ENCODE results near the gene MS4A3. TPM values are rescaled to one million over a fixed set of nuclear protein-coding genes. Genes with fewer than 3 reads are reported as not detected.
"Not testable (repeated sequence)": the region's sequence is repeated elsewhere in the genome, so short reads cannot be mapped to it uniquely, and the experiment has no call there.

The MS4A3 gene
- total RNA-seq, 1 experiment from 2014 or later: not detected

DNA sequence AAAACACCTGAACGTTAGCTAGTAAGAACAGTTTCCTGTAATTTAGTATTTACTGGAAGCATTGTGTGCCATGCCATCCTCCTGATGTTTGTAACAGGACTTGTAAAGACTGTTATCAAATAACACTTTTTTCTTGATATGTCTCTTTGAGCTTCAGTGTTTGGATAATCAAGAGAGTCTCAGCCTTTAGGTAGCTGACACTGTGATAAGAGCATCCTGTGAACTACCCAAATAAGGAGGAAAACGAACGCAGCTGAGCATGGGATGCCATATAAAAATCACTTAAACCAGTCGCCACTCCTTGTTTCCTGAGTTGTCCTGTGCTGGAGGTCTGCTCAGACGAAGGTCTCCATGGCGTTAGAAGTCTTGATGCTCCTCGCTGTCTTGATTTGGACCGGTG lies 16.4 kb upstream of the MS4A3 start, which contains the start of gene OOSP2:
OOSP2 (plus strand) TSS at position 301 of the 400 bp plus-strand sequence; CDS start at position 352, 51 bp downstream.
- no peaks in the 10 kb centered on the region for H3K9me3 ChIP-seq (ENCODE audit: control insufficient read depth, low read depth, low read length)
- H3K4me3 Mint-ChIP-seq: no peak within 1 kb of the TSS
- H3K14ac ChIP-seq (ENCODE audit: insufficient read depth, low read length): no peak within 1 kb of the TSS
- no peak within 1 kb of the TSS for H2AK5ac ChIP-seq (ENCODE audit: insufficient read length, low read length)
- no peak within 1 kb of the TSS for H4K91ac ChIP-seq (ENCODE audit: insufficient read length, low read depth, low read length)
- TF ChIP-seq, protein P1, sequence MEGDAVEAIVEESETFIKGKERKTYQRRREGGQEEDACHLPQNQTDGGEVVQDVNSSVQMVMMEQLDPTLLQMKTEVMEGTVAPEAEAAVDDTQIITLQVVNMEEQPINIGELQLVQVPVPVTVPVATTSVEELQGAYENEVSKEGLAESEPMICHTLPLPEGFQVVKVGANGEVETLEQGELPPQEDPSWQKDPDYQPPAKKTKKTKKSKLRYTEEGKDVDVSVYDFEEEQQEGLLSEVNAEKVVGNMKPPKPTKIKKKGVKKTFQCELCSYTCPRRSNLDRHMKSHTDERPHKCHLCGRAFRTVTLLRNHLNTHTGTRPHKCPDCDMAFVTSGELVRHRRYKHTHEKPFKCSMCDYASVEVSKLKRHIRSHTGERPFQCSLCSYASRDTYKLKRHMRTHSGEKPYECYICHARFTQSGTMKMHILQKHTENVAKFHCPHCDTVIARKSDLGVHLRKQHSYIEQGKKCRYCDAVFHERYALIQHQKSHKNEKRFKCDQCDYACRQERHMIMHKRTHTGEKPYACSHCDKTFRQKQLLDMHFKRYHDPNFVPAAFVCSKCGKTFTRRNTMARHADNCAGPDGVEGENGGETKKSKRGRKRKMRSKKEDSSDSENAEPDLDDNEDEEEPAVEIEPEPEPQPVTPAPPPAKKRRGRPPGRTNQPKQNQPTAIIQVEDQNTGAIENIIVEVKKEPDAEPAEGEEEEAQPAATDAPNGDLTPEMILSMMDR (conservative IDR thresholded peaks at IDR 0.05): no peak
- H3K23ac ChIP-seq (ENCODE audit: insufficient read length, low read depth, low read length): no peak within 1 kb of the TSS
- no peak within 1 kb of the TSS for H2BK20ac ChIP-seq (ENCODE audit: low read depth, low read length, poor library complexity, severe bottlenecking)
- no peak within 1 kb of the TSS for H3K56ac ChIP-seq (ENCODE audit: insufficient read length, low read depth, low read length)
- DNase-seq: no peak
- H3K27ac ChIP-seq (ENCODE audit: insufficient read length, low read depth, low read length): no peak within 1 kb of the TSS
- H2BK12ac ChIP-seq (ENCODE audit: insufficient read length, low read depth, low read length): no peak within 1 kb of the TSS
- no peak within 1 kb of the TSS for H3K4me2 ChIP-seq (ENCODE audit: insufficient read depth, insufficient read length, low read length)
- H2BK5ac ChIP-seq (ENCODE audit: insufficient read length, low read length): no peak within 1 kb of the TSS
- no peak within 1 kb of the TSS for H3T11ph ChIP-seq (ENCODE audit: low read length)
- H4K5ac ChIP-seq (ENCODE audit: insufficient read length, low read depth, low read length): no peak within 1 kb of the TSS
- H3K79me2 ChIP-seq (ENCODE audit: insufficient read depth, low read length): no peaks in the 10 kb centered on the region
- H3K9me3 Mint-ChIP-seq: no peaks in the 10 kb centered on the region
- H4K20me1 ChIP-seq (ENCODE audit: control insufficient read depth, insufficient read depth, insufficient read length): no peaks in the 10 kb centered on the region
- H3K4me1 ChIP-seq (ENCODE audit: insufficient read depth, low read length): no peaks in the 10 kb centered on the region
- no peaks in the 10 kb centered on the region for H3K36me3 Mint-ChIP-seq (ENCODE audit: insufficient read depth in 1 of 3, low read depth in 3 of 3)
- no peaks in the 10 kb centered on the region for H3K27me3 ChIP-seq (ENCODE audit: insufficient read depth, low read length)
- no peaks in the 10 kb centered on the region for H3K23me2 ChIP-seq (ENCODE audit: insufficient read length, low read depth, low read length, poor library complexity, severe bottlenecking)
- no peak within 1 kb of the TSS for H3K27ac Mint-ChIP-seq
- H3K4me1 Mint-ChIP-seq: peaks cover 9 to 10% of the 10 kb centered on the region in 2 experiments
- no peak within 1 kb of the TSS for H2AFZ ChIP-seq (ENCODE audit: low read length)
- H2BK15ac ChIP-seq (ENCODE audit: low read depth, low read length): no peak within 1 kb of the TSS
- no CpG with 5 or more reads among the region's 8 CpGs for WGBS (ENCODE audit: extremely low coverage, insufficient read length, low lambda C conversion rate)
- no peak within 1 kb of the TSS for H2BK120ac ChIP-seq (ENCODE audit: low read depth, low read length, poor library complexity, severe bottlenecking)
- H4K8ac ChIP-seq (replicated peaks; ENCODE audit: insufficient read length, low read depth, low read length): no peak within 1 kb of the TSS
- no peaks in the 10 kb centered on the region for H3K79me1 ChIP-seq (ENCODE audit: insufficient read depth, low read depth, low read length, poor library complexity, severe bottlenecking)
- H3K27me3 Mint-ChIP-seq (ENCODE audit: low read depth): no peaks in the 10 kb centered on the region
- no peak within 1 kb of the TSS for H3K4ac ChIP-seq (ENCODE audit: low read depth, low read length)
- H3K18ac ChIP-seq (ENCODE audit: insufficient read length, low read depth, low read length): no peak within 1 kb of the TSS
- no peak within 1 kb of the TSS for H3K9ac ChIP-seq (ENCODE audit: extremely low read depth, insufficient read length, low read length)

DNA sequence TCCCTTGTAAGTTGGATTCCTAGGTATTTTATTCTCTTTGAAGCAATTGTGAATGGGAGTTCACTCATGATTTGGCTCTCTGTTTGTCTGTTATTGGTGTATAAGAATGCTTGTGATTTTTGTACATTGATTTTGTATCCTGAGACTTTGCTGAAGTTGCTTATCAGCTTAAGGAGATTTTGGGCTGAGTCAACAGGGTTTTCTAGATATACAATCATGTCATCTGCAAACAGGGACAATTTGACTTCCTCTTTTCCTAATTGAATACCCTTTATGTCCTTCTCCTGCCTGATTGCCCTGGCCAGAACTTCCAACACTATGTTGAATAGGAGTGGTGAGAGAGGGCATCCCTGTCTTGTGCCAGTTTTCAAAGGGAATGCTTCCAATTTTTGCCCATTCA lies 6.0 kb upstream of the MS4A3 start:
- not testable (repeated sequence) for H4K20me1 ChIP-seq (ENCODE audit: control insufficient read depth, insufficient read depth, insufficient read length); H3K79me2 ChIP-seq (ENCODE audit: insufficient read depth, low read length); H3T11ph ChIP-seq (ENCODE audit: low read length); H3K14ac ChIP-seq (ENCODE audit: insufficient read depth, low read length); H3K4me2 ChIP-seq (ENCODE audit: insufficient read depth, insufficient read length, low read length); H3K79me1 ChIP-seq (ENCODE audit: insufficient read depth, low read depth, low read length, poor library complexity, severe bottlenecking); H3K23ac ChIP-seq (ENCODE audit: insufficient read length, low read depth, low read length); H2BK120ac ChIP-seq (ENCODE audit: low read depth, low read length, poor library complexity, severe bottlenecking); H3K4me1 ChIP-seq (ENCODE audit: insufficient read depth, low read length); H3K18ac ChIP-seq (ENCODE audit: insufficient read length, low read depth, low read length); H4K8ac ChIP-seq (replicated peaks; ENCODE audit: insufficient read length, low read depth, low read length); H2BK20ac ChIP-seq (ENCODE audit: low read depth, low read length, poor library complexity, severe bottlenecking); H4K91ac ChIP-seq (ENCODE audit: insufficient read length, low read depth, low read length); H3K23me2 ChIP-seq (ENCODE audit: insufficient read length, low read depth, low read length, poor library complexity, severe bottlenecking); H3K27ac Mint-ChIP-seq; H2BK5ac ChIP-seq (ENCODE audit: insufficient read length, low read length); H2BK15ac ChIP-seq (ENCODE audit: low read depth, low read length); H3K9me3 ChIP-seq (ENCODE audit: control insufficient read depth, low read depth, low read length); H3K56ac ChIP-seq (ENCODE audit: insufficient read length, low read depth, low read length); H4K5ac ChIP-seq (ENCODE audit: insufficient read length, low read depth, low read length); H3K4me1 Mint-ChIP-seq; H3K36me3 Mint-ChIP-seq (ENCODE audit: insufficient read depth in 1 of 3, low read depth in 3 of 3); H3K9me3 Mint-ChIP-seq; H3K27ac ChIP-seq (ENCODE audit: insufficient read length, low read depth, low read length); H2BK12ac ChIP-seq (ENCODE audit: insufficient read length, low read depth, low read length); H3K27me3 Mint-ChIP-seq (ENCODE audit: low read depth); H3K27me3 ChIP-seq (ENCODE audit: insufficient read depth, low read length); H2AK5ac ChIP-seq (ENCODE audit: insufficient read length, low read length); H2AFZ ChIP-seq (ENCODE audit: low read length); H3K4ac ChIP-seq (ENCODE audit: low read depth, low read length); DNase-seq; H3K4me3 Mint-ChIP-seq; H3K9ac ChIP-seq (ENCODE audit: extremely low read depth, insufficient read length, low read length)

Data from H9 (cell line).